HepG2 (cell line): ENCODE results near the gene NRSN2. TPM values are rescaled to one million over a fixed set of nuclear protein-coding genes. Genes with fewer than 3 reads are reported as not detected.
A peak's percentile ranks its signal among the peaks of the same experiment; 100 is the strongest.

Experiments used
- E2F2 ChIP-seq: sonication (generic); formaldehyde crosslinking; IDR thresholded peaks from 2 replicates; pipeline ENCODE4 v1.4.0; 2020; ENCODE audit warnings: missing genetic modification reagents, borderline replicate concordance
- TAF1 ChIP-seq: sonication (generic); formaldehyde crosslinking; IDR thresholded peaks from 2 replicates; pipeline ENCODE4 v1.4.0; 2020; ENCODE audit warnings: missing genetic modification reagents
- TRIM24 ChIP-seq: sonication (generic); formaldehyde crosslinking; IDR thresholded peaks from 2 replicates; pipeline ENCODE4 v1.8.0; 2022; ENCODE audit warnings: mild to moderate bottlenecking, missing genetic modification reagents
- ZBTB33 ChIP-seq: sonication (generic); formaldehyde crosslinking; IDR thresholded peaks from 2 replicates; pipeline ENCODE4 v1.4.0; 2020; ENCODE audit warnings: missing genetic modification reagents
- ZNF430 ChIP-seq: sonication (generic); formaldehyde crosslinking; IDR thresholded peaks from 2 replicates; pipeline ENCODE4 v1.9.0; 2021; ENCODE audit warnings: mild to moderate bottlenecking, missing genetic modification reagents
- ZNF776 ChIP-seq: sonication (generic); formaldehyde crosslinking; IDR thresholded peaks from 2 replicates; pipeline ENCODE4 v1.4.0; 2020; ENCODE audit warnings: mild to moderate bottlenecking, missing genetic modification reagents
- ZNF780A ChIP-seq: sonication (generic); formaldehyde crosslinking; IDR thresholded peaks from 2 replicates; pipeline ENCODE4 v1.8.0; 2022; ENCODE audit warnings: mild to moderate bottlenecking, missing genetic modification reagents, moderate library complexity
- polyA plus RNA-seq, 8 experiments: library from polyadenylated mRNA; depleted of rRNA in 3 of 8; stranded (reverse) in 7 of 8; unstranded in 1 of 8; fragments of >200 nt; fragmentation: Illumina TruSeq in 4 of 8; extraction: Trizol in 4 of 8; gene quantifications; 2 replicates each; pipeline versions ENCODE4 v1.2.1 to v1.2.3, GENCODE V29; 2011 to 2016; ENCODE audit warnings: low read depth in 4 of 8, missing spikeins in 1 of 8, mixed read lengths in 1 of 8; ENCODE audit not compliant: insufficient read depth in 1 of 8
- total RNA-seq, 5 experiments: library from RNA; depleted of rRNA; stranded (reverse); fragments of >200 nt; fragmentation: Illumina TruSeq; extraction: Trizol; gene quantifications; 2 replicates each; pipeline ENCODE4 v1.2.3, GENCODE V29; 2016; ENCODE audit warnings: low read depth in 1 of 5
- TF ChIP-seq, protein P1 (sequence below): sonication (generic); formaldehyde crosslinking; IDR thresholded peaks from 2 replicates; pipeline ENCODE4 v1.5.1; 2020; ENCODE audit warnings: missing genetic modification reagents, mild to moderate bottlenecking, borderline replicate concordance
- TF ChIP-seq, protein P2 (sequence below): sonication (generic); formaldehyde crosslinking; IDR thresholded peaks from 2 replicates; pipeline ENCODE4 v1.5.0; 2020; ENCODE audit warnings: missing genetic modification reagents, mild to moderate bottlenecking, borderline replicate concordance
- TF ChIP-seq, protein P3 (sequence below), 2 experiments: fragments of 450-650 bp in 1 of 2; sonication (generic) in 1 of 2; formaldehyde crosslinking in 1 of 2; IDR thresholded peaks; 2 replicates each; pipeline versions ENCODE4 v1.6.1 to v1.8.0; 2016 to 2022; ENCODE audit warnings: antibody characterized with exemption in 1 of 2, mild to moderate bottlenecking in 1 of 2, missing genetic modification reagents in 1 of 2

The NRSN2 gene
- total and polyA plus RNA-seq, 2 of the 13 experiments (the other 11 are each of a cell fraction or from before 2014, with no cell fraction given): 32.3 to 49.4 TPM

GRCh38 chr20:371755-372542 lies 25.0 kb downstream of the NRSN2 start (continued):
- TF ChIP-seq E2F2 (CRISPR knock-in tag) (no peak), ZNF776 (CRISPR knock-in tag) (no peak), TRIM24 (peak; percentile 96), ZNF780A (CRISPR knock-in tag) (peak; percentile 99), ZNF430 (peak; percentile 97), ZBTB33 (CRISPR knock-in tag) (peak; percentile 85), TAF1 (CRISPR knock-in tag) (peak; percentile 80)
- TF ChIP-seq, protein P1, sequence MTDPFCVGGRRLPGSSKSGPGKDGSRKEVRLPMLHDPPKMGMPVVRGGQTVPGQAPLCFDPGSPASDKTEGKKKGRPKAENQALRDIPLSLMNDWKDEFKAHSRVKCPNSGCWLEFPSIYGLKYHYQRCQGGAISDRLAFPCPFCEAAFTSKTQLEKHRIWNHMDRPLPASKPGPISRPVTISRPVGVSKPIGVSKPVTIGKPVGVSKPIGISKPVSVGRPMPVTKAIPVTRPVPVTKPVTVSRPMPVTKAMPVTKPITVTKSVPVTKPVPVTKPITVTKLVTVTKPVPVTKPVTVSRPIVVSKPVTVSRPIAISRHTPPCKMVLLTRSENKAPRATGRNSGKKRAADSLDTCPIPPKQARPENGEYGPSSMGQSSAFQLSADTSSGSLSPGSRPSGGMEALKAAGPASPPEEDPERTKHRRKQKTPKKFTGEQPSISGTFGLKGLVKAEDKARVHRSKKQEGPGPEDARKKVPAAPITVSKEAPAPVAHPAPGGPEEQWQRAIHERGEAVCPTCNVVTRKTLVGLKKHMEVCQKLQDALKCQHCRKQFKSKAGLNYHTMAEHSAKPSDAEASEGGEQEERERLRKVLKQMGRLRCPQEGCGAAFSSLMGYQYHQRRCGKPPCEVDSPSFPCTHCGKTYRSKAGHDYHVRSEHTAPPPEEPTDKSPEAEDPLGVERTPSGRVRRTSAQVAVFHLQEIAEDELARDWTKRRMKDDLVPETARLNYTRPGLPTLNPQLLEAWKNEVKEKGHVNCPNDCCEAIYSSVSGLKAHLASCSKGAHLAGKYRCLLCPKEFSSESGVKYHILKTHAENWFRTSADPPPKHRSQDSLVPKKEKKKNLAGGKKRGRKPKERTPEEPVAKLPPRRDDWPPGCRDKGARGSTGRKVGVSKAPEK (CRISPR knock-in tag): no peak; the same call in 1 of the 2 replicates
- TF ChIP-seq, protein P2, sequence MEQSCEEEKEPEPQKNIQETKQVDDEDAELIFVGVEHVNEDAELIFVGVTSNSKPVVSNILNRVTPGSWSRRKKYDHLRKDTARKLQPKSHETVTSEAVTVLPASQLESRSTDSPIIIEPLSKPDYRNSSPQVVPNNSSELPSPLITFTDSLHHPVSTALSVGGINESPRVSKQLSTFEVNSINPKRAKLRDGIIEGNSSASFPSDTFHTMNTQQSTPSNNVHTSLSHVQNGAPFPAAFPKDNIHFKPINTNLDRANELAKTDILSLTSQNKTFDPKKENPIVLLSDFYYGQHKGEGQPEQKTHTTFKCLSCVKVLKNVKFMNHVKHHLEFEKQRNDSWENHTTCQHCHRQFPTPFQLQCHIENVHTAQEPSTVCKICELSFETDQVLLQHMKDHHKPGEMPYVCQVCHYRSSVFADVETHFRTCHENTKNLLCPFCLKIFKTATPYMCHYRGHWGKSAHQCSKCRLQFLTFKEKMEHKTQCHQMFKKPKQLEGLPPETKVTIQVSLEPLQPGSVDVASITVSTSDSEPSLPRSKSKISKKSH: peak; percentile 81; the same call in 1 of the 2 replicates
- TF ChIP-seq, protein P3, sequence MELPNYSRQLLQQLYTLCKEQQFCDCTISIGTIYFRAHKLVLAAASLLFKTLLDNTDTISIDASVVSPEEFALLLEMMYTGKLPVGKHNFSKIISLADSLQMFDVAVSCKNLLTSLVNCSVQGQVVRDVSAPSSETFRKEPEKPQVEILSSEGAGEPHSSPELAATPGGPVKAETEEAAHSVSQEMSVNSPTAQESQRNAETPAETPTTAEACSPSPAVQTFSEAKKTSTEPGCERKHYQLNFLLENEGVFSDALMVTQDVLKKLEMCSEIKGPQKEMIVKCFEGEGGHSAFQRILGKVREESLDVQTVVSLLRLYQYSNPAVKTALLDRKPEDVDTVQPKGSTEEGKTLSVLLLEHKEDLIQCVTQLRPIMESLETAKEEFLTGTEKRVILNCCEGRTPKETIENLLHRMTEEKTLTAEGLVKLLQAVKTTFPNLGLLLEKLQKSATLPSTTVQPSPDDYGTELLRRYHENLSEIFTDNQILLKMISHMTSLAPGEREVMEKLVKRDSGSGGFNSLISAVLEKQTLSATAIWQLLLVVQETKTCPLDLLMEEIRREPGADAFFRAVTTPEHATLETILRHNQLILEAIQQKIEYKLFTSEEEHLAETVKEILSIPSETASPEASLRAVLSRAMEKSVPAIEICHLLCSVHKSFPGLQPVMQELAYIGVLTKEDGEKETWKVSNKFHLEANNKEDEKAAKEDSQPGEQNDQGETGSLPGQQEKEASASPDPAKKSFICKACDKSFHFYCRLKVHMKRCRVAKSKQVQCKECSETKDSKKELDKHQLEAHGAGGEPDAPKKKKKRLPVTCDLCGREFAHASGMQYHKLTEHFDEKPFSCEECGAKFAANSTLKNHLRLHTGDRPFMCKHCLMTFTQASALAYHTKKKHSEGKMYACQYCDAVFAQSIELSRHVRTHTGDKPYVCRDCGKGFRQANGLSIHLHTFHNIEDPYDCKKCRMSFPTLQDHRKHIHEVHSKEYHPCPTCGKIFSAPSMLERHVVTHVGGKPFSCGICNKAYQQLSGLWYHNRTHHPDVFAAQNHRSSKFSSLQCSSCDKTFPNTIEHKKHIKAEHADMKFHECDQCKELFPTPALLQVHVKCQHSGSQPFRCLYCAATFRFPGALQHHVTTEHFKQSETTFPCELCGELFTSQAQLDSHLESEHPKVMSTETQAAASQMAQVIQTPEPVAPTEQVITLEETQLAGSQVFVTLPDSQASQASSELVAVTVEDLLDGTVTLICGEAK (IDR thresholded peaks at IDR 0.05): no peak
- TF ChIP-seq, protein P3 (CRISPR knock-in tag; IDR thresholded peaks at IDR 0.05): peak; percentile 86; the same call in 1 of the 2 replicates
